HG02623 (cell line): Measurements from ENCODE around the gene UBXN4.
A peak's percentile ranks its signal among the peaks of the same experiment; 100 is the strongest.
"Not testable (repeated sequence)": the region's sequence is repeated elsewhere in the genome, so short reads cannot be mapped to it uniquely, and the experiment has no call there.

Experiments
- ATAC-seq: cut with Tn5 transposase; IDR thresholded peaks from one replicate; pipeline ENCODE4 v1.9.1; 2021; ENCODE audit warnings: moderate library complexity; ENCODE audit not compliant: unreplicated experiment

UBXN4 gene, protein sequence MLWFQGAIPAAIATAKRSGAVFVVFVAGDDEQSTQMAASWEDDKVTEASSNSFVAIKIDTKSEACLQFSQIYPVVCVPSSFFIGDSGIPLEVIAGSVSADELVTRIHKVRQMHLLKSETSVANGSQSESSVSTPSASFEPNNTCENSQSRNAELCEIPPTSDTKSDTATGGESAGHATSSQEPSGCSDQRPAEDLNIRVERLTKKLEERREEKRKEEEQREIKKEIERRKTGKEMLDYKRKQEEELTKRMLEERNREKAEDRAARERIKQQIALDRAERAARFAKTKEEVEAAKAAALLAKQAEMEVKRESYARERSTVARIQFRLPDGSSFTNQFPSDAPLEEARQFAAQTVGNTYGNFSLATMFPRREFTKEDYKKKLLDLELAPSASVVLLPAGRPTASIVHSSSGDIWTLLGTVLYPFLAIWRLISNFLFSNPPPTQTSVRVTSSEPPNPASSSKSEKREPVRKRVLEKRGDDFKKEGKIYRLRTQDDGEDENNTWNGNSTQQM

GRCh38 chr2:135741395-135742324 lies at the start of gene UBXN4:
UBXN4 (plus strand) TSS chr2:135741855; CDS start chr2:135741930, 75 bp downstream.
- ATAC-seq = peak; percentile 93

DNA sequence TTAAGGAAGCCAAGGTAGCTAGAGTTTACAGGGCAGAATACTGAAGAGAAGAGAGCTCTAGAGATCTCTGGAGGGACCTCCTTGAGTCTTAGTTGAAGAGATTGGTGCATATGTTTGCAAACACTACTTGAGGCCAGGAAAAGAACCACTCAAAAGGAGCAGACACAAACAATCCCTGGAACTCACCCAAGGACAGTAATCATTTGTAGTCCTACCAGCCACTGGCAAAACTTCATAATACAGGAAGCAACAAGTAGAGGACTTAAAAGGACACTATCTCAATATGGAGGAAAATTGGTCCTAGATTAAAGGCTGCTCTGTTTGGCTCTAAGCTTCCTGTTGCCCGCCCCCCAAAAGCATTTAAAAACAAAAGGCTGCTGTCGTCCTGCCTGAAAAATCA lies 46.9 kb upstream of the UBXN4 start:
- ATAC-seq = no peak

DNA sequence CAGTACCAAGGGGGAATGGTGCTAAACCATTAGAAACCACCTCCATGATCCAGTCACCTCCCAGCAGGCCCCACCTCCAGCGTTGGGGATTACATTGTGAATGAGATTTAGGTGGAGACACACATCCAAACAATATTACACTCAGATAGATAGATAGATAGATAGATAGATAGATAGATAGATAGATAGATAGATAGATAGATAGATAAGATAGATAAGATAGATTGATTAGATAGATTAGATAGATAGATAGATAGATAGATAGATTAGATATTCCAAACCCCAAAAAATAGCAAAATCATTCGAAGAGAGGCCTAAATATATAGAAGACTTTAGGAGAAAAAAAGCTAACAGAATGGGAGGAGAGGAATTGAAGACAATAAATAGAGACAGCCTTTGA lies 42.8 kb upstream of the UBXN4 start:
- no peak for ATAC-seq

DNA sequence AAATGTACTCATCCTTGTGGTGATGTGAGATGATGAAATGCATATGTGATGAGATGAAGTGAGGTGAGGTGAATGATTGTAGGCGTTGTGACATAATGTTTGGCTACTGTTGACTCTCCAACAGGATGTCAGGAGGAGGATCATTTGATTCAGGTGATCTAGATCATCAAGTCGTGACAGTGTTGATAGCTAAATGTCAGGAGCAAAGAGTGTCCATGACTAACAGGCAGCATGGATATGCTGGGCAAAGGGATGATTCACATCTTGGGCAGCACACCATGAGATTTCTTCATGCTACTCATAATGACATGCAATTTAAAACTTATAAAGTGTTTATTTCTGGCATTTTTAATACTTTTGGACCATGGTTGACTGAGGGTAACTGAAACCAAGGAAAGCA lies 40.2 kb upstream of the UBXN4 start:
- no peak for ATAC-seq

DNA sequence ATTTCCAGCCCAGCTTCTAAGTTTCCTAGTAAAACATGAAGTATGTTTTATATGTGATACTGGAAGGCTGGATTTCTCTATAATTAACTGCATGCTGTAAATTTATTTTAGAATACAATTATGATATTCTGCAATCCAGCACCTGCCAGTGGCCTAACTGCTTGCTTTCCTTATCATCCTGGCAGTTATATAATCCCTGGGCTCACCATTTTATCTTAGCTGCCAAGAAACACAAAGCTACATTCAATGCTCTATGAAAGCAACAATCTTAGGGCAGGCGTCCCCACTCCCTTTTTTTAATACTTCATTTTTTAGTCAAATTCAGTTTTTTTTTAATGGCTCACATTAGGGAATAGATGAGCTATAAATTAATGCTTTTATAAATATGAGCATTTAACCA lies 38.4 kb upstream of the UBXN4 start:
- ATAC-seq = no peak

DNA sequence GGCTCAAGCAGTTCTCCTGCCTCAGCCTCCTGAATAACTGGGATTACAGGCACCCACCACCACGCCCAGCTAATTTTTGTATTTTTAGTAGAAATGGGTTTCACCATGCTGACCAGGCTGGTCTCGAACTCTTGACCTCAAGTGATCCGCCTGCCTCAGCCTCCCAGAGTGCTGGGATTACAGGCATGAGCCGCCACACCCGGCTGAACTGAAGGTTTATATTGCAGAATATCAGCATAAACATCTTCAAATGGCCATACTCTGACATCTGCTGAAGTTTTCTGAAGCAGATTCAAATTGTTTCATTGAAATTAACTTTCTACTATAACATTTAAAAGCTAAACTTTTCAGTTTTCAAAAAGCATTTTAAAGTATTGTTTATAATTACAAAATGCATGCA lies 37.6 kb upstream of the UBXN4 start:
- not testable (repeated sequence) for ATAC-seq

GRCh38 chr2:135708159-135708558 lies 33.5 kb upstream of the UBXN4 start:
- ATAC-seq = no peak

DNA sequence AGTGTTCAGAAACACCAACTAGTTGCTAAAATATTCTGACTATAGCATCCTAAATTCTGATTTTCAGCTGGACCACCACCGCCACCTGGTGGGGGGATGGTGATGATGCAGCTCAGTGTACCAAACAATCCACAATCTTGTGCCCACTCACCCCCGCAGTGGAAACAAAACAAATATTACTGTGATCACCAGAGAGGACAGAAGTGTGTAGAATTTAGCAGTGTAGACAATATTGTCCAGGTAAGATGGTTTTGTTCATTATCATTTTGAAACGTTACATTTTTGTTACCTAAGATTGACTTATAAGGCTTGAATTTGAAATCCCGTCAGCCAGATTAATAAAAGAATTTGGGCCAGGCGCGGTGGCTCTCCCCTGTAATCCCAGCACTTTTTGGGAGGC lies 31.7 kb upstream of the UBXN4 start:
- ATAC-seq = no peak

GRCh38 chr2:135715086-135715485 lies 26.6 kb upstream of the UBXN4 start:
- ATAC-seq = not testable (repeated sequence)

GRCh38 chr2:135728064-135728743 lies 13.5 kb upstream of the UBXN4 start:
- no peak for ATAC-seq

GRCh38 chr2:135732561-135732960 lies 9.1 kb upstream of the UBXN4 start:
- ATAC-seq = no peak

DNA sequence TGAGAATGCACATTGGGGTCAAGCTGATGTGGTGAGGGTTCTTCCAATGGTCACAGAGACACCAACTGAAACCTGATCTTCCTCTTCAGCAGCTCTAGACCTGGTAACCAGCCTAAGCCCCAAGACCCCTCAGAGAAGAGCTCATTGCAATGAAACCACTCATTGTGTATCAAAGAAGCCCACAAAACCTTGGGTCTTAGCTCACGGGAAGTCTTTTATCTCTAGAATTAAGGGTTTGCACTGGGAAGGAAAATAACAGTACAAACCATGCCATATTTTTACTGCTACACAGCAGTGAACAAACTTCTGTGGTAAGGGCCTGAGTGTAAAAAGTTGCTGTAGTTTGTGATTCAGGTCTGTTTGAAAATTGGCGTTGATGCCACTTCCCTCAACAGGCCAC lies 8.6 kb upstream of the UBXN4 start:
- no peak for ATAC-seq

GRCh38 chr2:135736546-135736945 lies 5.1 kb upstream of the UBXN4 start:
- no peak for ATAC-seq

DNA sequence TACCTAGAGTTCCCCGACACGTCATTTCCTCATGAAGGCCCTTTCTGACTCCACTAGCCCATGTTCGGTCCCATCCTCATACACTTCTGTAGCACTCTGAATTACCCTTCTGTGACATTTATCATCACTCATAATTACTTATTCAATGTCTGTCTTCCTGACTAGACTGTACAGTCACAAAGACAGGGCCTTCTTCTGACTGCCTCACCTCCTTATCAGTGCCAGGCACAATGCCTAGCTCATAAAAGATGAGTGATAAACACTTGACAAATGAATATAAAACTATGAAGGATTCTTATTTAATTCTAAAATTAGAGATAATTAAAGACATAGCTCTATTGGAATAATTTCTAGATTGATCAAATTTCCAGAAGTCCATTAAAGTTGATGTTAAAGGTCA lies 1.4 kb upstream of the UBXN4 start:
- ATAC-seq = no peak

DNA sequence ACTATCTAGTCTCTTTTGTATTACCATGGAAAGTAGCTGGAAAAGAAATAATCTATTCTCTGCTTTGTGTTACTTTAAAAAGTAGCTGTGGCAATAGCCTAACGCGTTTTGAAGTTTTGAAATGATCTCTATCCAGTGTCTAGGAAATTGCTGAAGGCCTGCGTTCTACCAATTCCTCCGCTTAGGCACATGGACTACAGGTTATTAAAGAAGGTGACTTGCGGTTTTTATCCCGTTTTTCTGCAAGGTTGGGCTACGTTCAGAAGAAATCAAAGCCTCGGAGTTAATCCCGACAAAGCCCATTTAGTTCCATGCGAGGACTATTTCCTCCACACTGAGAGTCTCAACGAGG lies 636 bp upstream of the UBXN4 start:
- no peak for ATAC-seq

- ATAC-seq = peak; percentile 8
These were observed 686 bp downstream of the UBXN4 start for GRCh38 chr2:135742325-135742757.

DNA sequence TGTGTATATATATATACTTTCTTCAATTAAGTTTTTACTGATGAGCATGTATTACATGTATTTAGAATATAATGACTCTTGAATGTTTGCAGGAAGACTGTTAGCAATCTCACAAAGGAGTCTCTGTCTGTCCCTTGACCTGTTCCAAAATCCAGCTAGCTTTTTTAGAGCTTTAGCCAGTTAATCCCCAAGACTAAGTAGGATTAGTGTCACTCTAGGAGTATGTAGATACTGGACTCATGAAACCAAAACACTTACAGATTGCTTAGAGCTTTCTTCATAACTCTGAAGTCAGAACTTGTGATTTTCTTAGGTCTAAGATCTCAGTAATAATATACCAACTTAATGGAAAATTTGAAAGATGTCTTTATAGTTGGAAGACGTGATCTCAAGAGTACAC lies 2.2 kb downstream of the UBXN4 start:
- no peak for ATAC-seq

DNA sequence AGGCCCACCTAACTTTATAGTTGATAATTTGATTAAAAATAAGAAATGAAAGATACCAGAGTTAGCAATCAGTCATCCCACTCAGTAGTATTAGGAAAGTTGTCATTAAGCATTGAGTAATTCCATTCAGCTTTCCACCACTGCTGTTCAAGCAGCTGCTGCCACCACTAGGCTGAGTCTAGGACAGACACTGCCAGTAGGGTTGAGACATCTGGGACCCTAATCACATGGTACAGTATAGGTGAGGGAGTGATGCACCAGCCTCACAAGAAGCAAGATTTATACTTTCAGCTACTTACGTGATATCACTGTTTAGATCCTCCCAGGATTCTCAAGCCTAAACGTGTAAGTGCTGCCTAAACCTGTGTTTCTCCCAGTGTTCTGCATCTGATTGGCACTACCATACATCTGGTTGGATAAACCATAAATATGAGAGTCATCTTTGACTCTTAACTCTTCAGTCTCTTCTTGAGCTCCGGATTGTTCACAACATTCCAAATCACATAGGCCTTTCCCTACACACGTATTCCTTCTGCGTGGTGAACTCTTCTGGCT lies 3.2 kb downstream of the UBXN4 start:
- ATAC-seq = no peak

DNA sequence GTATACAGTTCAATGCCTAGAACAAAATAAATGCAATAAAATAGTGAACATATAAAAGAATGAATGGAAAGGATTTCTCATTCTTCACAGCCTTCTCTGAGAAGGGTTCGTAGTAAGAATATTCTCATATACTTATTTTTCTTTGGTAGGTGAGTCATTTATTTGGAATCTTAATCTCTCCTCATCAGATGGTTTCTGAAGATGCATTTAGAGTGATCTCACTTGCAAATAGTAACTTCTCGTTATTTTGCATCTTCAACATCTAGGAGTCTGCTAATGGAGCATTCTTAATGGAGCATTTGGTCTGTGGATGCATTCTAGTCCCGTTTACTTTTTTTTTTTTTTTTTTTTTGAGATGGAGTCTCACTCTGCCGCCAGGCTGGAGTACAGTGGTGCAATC lies 3.9 kb downstream of the UBXN4 start:
- no peak for ATAC-seq

- ATAC-seq = no peak
These were observed 13.9 kb downstream of the UBXN4 start for GRCh38 chr2:135755573-135755972.

DNA sequence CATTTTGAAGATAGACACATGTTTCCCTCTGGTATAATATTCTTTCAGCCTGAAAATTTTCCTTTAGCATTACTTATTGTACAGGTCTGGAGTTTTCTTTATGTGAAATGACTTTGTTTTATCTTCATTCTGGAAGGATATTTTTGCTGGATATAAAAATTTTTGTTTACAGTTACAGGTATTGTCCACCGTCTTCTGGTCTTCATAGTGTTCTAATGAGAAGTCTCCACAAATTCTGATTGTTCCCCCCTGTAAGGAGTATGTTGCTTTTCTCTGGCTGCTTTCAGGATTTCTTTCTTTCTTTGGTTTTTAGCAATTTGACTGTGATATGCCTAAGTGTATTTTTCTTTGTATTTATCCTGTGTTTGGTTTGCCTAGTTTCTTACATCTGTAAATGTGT lies 15.0 kb downstream of the UBXN4 start:
- no peak for ATAC-seq
